Endodermal cell (in vitro differentiated cells): ENCODE measurements around the gene NDOR1. TPM values are rescaled to one million over a fixed set of nuclear protein-coding genes. Genes with fewer than 3 reads are reported as not detected.

Experiments used
- DNase-seq: peaks from one replicate; pipeline ENCODE4 v3.0.0-alpha.2; 2017
- H3K27ac ChIP-seq: 2 replicates; pipeline ENCODE4 v1.5.1; 2013; ENCODE audit warnings: mild to moderate bottlenecking, low read depth, low read length, moderate library complexity
- H3K27me3 ChIP-seq: 2 replicates; pipeline ENCODE4 v1.6.1; 2013; ENCODE audit warnings: mild to moderate bottlenecking, low read length, moderate library complexity; ENCODE audit not compliant: insufficient read depth, control insufficient read depth, poor library complexity, severe bottlenecking
- H3K36me3 ChIP-seq: 2 replicates; pipeline ENCODE4 v1.7.0; 2013; ENCODE audit warnings: mild to moderate bottlenecking, low read length, moderate library complexity; ENCODE audit not compliant: control insufficient read depth, insufficient read depth
- H3K4me1 ChIP-seq: one replicate; pipeline ENCODE4 v1.7.0; 2013; ENCODE audit warnings: low read length; ENCODE audit not compliant: control insufficient read depth, insufficient read depth
- H3K4me3 ChIP-seq: 2 replicates; pipeline ENCODE4 v1.5.1; 2013; ENCODE audit warnings: mild to moderate bottlenecking, low read length, moderate library complexity
- H3K9ac ChIP-seq: 2 replicates; pipeline ENCODE4 v1.6.1; 2013; ENCODE audit warnings: mild to moderate bottlenecking, low read length, moderate library complexity; ENCODE audit not compliant: poor library complexity, severe bottlenecking; ENCODE audit errors: extremely low read depth
- H3K9me3 ChIP-seq: 2 replicates; pipeline ENCODE4 v1.6.1; 2013; ENCODE audit warnings: mild to moderate bottlenecking, low read length, moderate library complexity; ENCODE audit not compliant: control insufficient read depth
- H3K27ac Mint-ChIP-seq: 2 replicates; pipeline ENCODE4 v1.8.0; 2020; ENCODE audit warnings: mixed read lengths
- H3K27me3 Mint-ChIP-seq: 2 replicates; pipeline ENCODE4 v1.8.0; 2021; ENCODE audit warnings: mild to moderate bottlenecking, mixed read lengths; ENCODE audit not compliant: insufficient read depth
- H3K36me3 Mint-ChIP-seq: 2 replicates; pipeline ENCODE4 v1.8.0; 2020; ENCODE audit warnings: low read depth, mixed read lengths
- H3K4me1 Mint-ChIP-seq: 2 replicates; pipeline ENCODE4 v1.8.0; 2020; ENCODE audit warnings: mixed read lengths
- H3K4me3 Mint-ChIP-seq: 2 replicates; pipeline ENCODE4 v1.8.0; 2020; ENCODE audit warnings: mild to moderate bottlenecking, moderate library complexity, mixed read lengths
- H3K9me3 Mint-ChIP-seq: 2 replicates; pipeline ENCODE4 v1.8.0; 2020; ENCODE audit warnings: mild to moderate bottlenecking, mixed read lengths
- CTCF ChIP-seq: fragments of 200-600 bp; sonication (generic); conservative IDR thresholded peaks from 2 replicates; pipeline ENCODE4 v1.5.0; 2021; ENCODE audit warnings: antibody characterized with exemption, mild to moderate bottlenecking
- WGBS, 2 experiments: methylation state at CpG; one replicate each; pipeline versions ENCODE4 v1.1.5 to v1.1.7; 2013; ENCODE audit warnings: missing lambda C conversion rate in 2 of 2, mixed read lengths in 1 of 2; ENCODE audit not compliant: insufficient coverage in 1 of 2, insufficient read length in 1 of 2; 5-methylcytosine and 5-hydroxymethylcytosine counted together
- total RNA-seq, 2 donors: library from RNA; stranded (reverse); fragmentation: NEBNext Ultra II Directional in 1 of 2; extraction: Animal tissue kit (Norgen Biotek cat#: 25700) in 1 of 2; gene quantifications; 2 replicates in 1 of 2; 3 replicates in 1 of 2; pipeline ENCODE4 v1.2.1, GENCODE V29; 2021

The NDOR1 gene
- total RNA-seq, 2 donors from 2014 or later = 39.2 to 41.4 TPM

- no peak overlapping the region for H3K9ac ChIP-seq
- H3K4me1 Mint-ChIP-seq = peaks cover 19% of the 10 kb centered on the region
- peaks cover 23% of the 10 kb centered on the region for H3K36me3 Mint-ChIP-seq
- H3K4me3 Mint-ChIP-seq = peak overlapping the region; percentile 83
- H3K4me3 ChIP-seq = no peak overlapping the region
- no peaks in the 10 kb centered on the region for H3K9me3 ChIP-seq
- no peak overlapping the region for H3K27ac Mint-ChIP-seq
- TF ChIP-seq CTCF = no peak
- no peak overlapping the region for H3K27ac ChIP-seq
- no peak for DNase-seq
- no peaks in the 10 kb centered on the region for H3K27me3 Mint-ChIP-seq
- peaks cover 23% of the 10 kb centered on the region for H3K4me1 ChIP-seq
- no peaks in the 10 kb centered on the region for H3K9me3 Mint-ChIP-seq
- WGBS, 2 experiments = 87% methylated on average over 5 to 6 of the region's 6 CpGs
- peaks cover 30% of the 10 kb centered on the region for H3K36me3 ChIP-seq
- no peaks in the 10 kb centered on the region for H3K27me3 ChIP-seq
Observed at GRCh38 chr9:137186385-137186784, 19.1 kb upstream of the NDOR1 start.

- Histone ChIP-seq H3K27ac (no peak overlapping the region), H3K36me3 (peaks cover 32% of the 10 kb centered on the region), H3K4me3 (peak overlapping the region; percentile 91), H3K9ac (peak overlapping the region; percentile 69), H3K27me3 (no peaks in the 10 kb centered on the region), H3K9me3 (no peaks in the 10 kb centered on the region), H3K4me1 (peaks cover 23% of the 10 kb centered on the region)
- 91 to 94% methylated on average over 8 to 15 of the region's 15 CpGs for WGBS, 2 experiments
- DNase-seq = no peak
- TF ChIP-seq CTCF = no peak
- peaks cover 19% of the 10 kb centered on the region for H3K36me3 Mint-ChIP-seq
- H3K27me3 Mint-ChIP-seq = no peaks in the 10 kb centered on the region
- peak overlapping the region; percentile 92 for H3K27ac Mint-ChIP-seq
- peak overlapping the region; percentile 83 for H3K4me3 Mint-ChIP-seq
- H3K4me1 Mint-ChIP-seq = peaks cover 19% of the 10 kb centered on the region
- H3K9me3 Mint-ChIP-seq = no peaks in the 10 kb centered on the region
Observed at GRCh38 chr9:137187386-137187785, 18.1 kb upstream of the NDOR1 start.

- Mint-ChIP-seq H3K4me3 (peak overlapping the region; percentile 83), H3K27me3 (no peaks in the 10 kb centered on the region), H3K36me3 (peaks cover 19% of the 10 kb centered on the region), H3K27ac (peak overlapping the region; percentile 92), H3K9me3 (no peaks in the 10 kb centered on the region), H3K4me1 (peaks cover 19% of the 10 kb centered on the region)
- peaks cover 31% of the 10 kb centered on the region for H3K36me3 ChIP-seq
- 1% methylated on average over 18 to 31 of the region's 31 CpGs for WGBS, 2 experiments
- peaks cover 23% of the 10 kb centered on the region for H3K4me1 ChIP-seq
- no peak for DNase-seq
- H3K9me3 ChIP-seq = no peaks in the 10 kb centered on the region
- no peak for TF ChIP-seq CTCF
- no peaks in the 10 kb centered on the region for H3K27me3 ChIP-seq
- no peak overlapping the region for H3K27ac ChIP-seq
- H3K9ac ChIP-seq = peak overlapping the region; percentile 69
- peak overlapping the region; percentile 91 for H3K4me3 ChIP-seq
Observed at GRCh38 chr9:137188086-137188489, 17.4 kb upstream of the NDOR1 start.
